ENCODE measurements around the gene MAN1A2. TPM values are rescaled to one million over a fixed set of nuclear protein-coding genes. Genes with fewer than 3 reads are reported as not detected.
"Not testable (repeated sequence)": the region's sequence is repeated elsewhere in the genome, so short reads cannot be mapped to it uniquely, and the experiment has no call there.

Gene MAN1A2
- total and polyA plus RNA-seq, 5 donors from 2014 or later: 27.2 to 113 (median 43.8) TPM

- H3K27ac Mint-ChIP-seq: no peak overlapping the region
Measured at GRCh38 chr1:117347907-117348306, 19.3 kb upstream of the MAN1A2 start.

GRCh38 chr1:117352695-117353094 lies 14.6 kb upstream of the MAN1A2 start:
- not testable (repeated sequence) for H3K4me1 ChIP-seq (ENCODE audit: control insufficient read depth, insufficient read depth, low read length, poor library complexity, severe bottlenecking); H3K27me3 ChIP-seq (ENCODE audit: control insufficient read depth, insufficient read depth, low read length); H3K36me3 Mint-ChIP-seq; H3K27ac Mint-ChIP-seq; ATAC-seq (ENCODE audit: low read depth in 2 of 2); DNase-seq; H3K4me3 Mint-ChIP-seq; H3K27me3 Mint-ChIP-seq; H3K27ac ChIP-seq (ENCODE audit: insufficient read depth, low read length, poor library complexity, severe bottlenecking); H3K9me3 ChIP-seq (ENCODE audit: control insufficient read depth in 2 of 2, low read length in 2 of 2); H3K9me3 Mint-ChIP-seq; H3K36me3 ChIP-seq (ENCODE audit: control insufficient read depth, insufficient read depth, low read length); H3K4me3 ChIP-seq (ENCODE audit: low read depth, low read length)
- H3K4me1 Mint-ChIP-seq: peaks cover 8 to 22% (median 14%) of the 10 kb centered on the region in 4 donors

More at GRCh38 chr1:117347907-117348306, 19.3 kb upstream of the MAN1A2 start:
- H3K27me3 Mint-ChIP-seq: no peaks in the 10 kb centered on the region
- H3K9me3 ChIP-seq (ENCODE audit: control insufficient read depth in 2 of 2, low read length in 2 of 2): no peaks in the 10 kb centered on the region
- H3K36me3 ChIP-seq (ENCODE audit: control insufficient read depth, insufficient read depth, low read length): no peaks in the 10 kb centered on the region
- no peak overlapping the region for H3K27ac ChIP-seq (ENCODE audit: insufficient read depth, low read length, poor library complexity, severe bottlenecking)
- no peaks in the 10 kb centered on the region for H3K27me3 ChIP-seq (ENCODE audit: control insufficient read depth, insufficient read depth, low read length)
- H3K4me1 ChIP-seq (ENCODE audit: control insufficient read depth, insufficient read depth, low read length, poor library complexity, severe bottlenecking): peaks cover 25% of the 10 kb centered on the region
- no peak overlapping the region for H3K4me3 Mint-ChIP-seq
- no peak for ATAC-seq (ENCODE audit: low read depth in 2 of 2)
- no peak for DNase-seq
- H3K4me3 ChIP-seq (ENCODE audit: low read depth, low read length): no peak overlapping the region
- peaks cover 20 to 50% (median 29%) of the 10 kb centered on the region in 4 donors for H3K4me1 Mint-ChIP-seq
- H3K9me3 Mint-ChIP-seq: peaks cover 0 to 4% (median 0%) of the 10 kb centered on the region in 7 donors
- H3K36me3 Mint-ChIP-seq: no peaks in the 10 kb centered on the region

GRCh38 chr1:117357833-117358603 lies 9.2 kb upstream of the MAN1A2 start:
- not testable (repeated sequence) for H3K27ac ChIP-seq (ENCODE audit: insufficient read depth, low read length, poor library complexity, severe bottlenecking); H3K27me3 ChIP-seq (ENCODE audit: control insufficient read depth, insufficient read depth, low read length); H3K36me3 Mint-ChIP-seq; H3K36me3 ChIP-seq (ENCODE audit: control insufficient read depth, insufficient read depth, low read length); H3K27me3 Mint-ChIP-seq; ATAC-seq (ENCODE audit: low read depth in 2 of 2); H3K9me3 Mint-ChIP-seq; H3K9me3 ChIP-seq (ENCODE audit: control insufficient read depth in 2 of 2, low read length in 2 of 2); H3K4me3 ChIP-seq (ENCODE audit: low read depth, low read length)
- peaks cover 43% of the 10 kb centered on the region for H3K4me1 ChIP-seq (ENCODE audit: control insufficient read depth, insufficient read depth, low read length, poor library complexity, severe bottlenecking)
- peak overlapping the region in 2 of 3 donors; percentile 89 to 90 for H3K27ac Mint-ChIP-seq
- H3K4me3 Mint-ChIP-seq: peak overlapping the region; percentile 35 to 70 (median 61)
- peaks cover 29 to 46% (median 34%) of the 10 kb centered on the region in 4 donors for H3K4me1 Mint-ChIP-seq
- DNase-seq: peak in 1 of 3 donors; percentile 68

GRCh38 chr1:117358604-117358887 lies 8.7 kb upstream of the MAN1A2 start:
- H3K4me3 ChIP-seq (ENCODE audit: low read depth, low read length); DNase-seq; H3K27me3 Mint-ChIP-seq; H3K27me3 ChIP-seq (ENCODE audit: control insufficient read depth, insufficient read depth, low read length); H3K36me3 ChIP-seq (ENCODE audit: control insufficient read depth, insufficient read depth, low read length); H3K9me3 ChIP-seq (ENCODE audit: control insufficient read depth in 2 of 2, low read length in 2 of 2); H3K27ac ChIP-seq (ENCODE audit: insufficient read depth, low read length, poor library complexity, severe bottlenecking); ATAC-seq (ENCODE audit: low read depth in 2 of 2); H3K9me3 Mint-ChIP-seq; H3K36me3 Mint-ChIP-seq: not testable (repeated sequence)
- peaks cover 49% of the 10 kb centered on the region for H3K4me1 ChIP-seq (ENCODE audit: control insufficient read depth, insufficient read depth, low read length, poor library complexity, severe bottlenecking)
- peak overlapping the region; percentile 21 to 90 (median 89) for H3K27ac Mint-ChIP-seq
- H3K4me1 Mint-ChIP-seq: peaks cover 29 to 49% (median 36%) of the 10 kb centered on the region in 4 donors
- H3K4me3 Mint-ChIP-seq: peak overlapping the region; percentile 35 to 70 (median 60)

GRCh38 chr1:117359561-117360289 lies 7.5 kb upstream of the MAN1A2 start:
- Mint-ChIP-seq H3K27ac (peak overlapping the region in 2 of 3 donors; percentile 70 to 89), H3K27me3 (no peaks in the 10 kb centered on the region), H3K4me3 (peak overlapping the region; percentile 11 to 82 (median 68)), H3K36me3 (no peaks in the 10 kb centered on the region), H3K9me3 (peaks cover 0 to 9% (median 2%) of the 10 kb centered on the region in 7 donors), H3K4me1 (peaks cover 37 to 57% (median 44%) of the 10 kb centered on the region in 4 donors)
- H3K27ac ChIP-seq (ENCODE audit: insufficient read depth, low read length, poor library complexity, severe bottlenecking): no peak overlapping the region
- H3K27me3 ChIP-seq (ENCODE audit: control insufficient read depth, insufficient read depth, low read length): no peaks in the 10 kb centered on the region
- H3K4me1 ChIP-seq (ENCODE audit: control insufficient read depth, insufficient read depth, low read length, poor library complexity, severe bottlenecking): peaks cover 60% of the 10 kb centered on the region
- ATAC-seq (ENCODE audit: low read depth in 2 of 2) (no peak), DNase-seq (no peak)
- H3K4me3 ChIP-seq (ENCODE audit: low read depth, low read length): peak overlapping the region; percentile 21
- H3K36me3 ChIP-seq (ENCODE audit: control insufficient read depth, insufficient read depth, low read length): no peaks in the 10 kb centered on the region
- H3K9me3 ChIP-seq (ENCODE audit: control insufficient read depth in 2 of 2, low read length in 2 of 2): no peaks in the 10 kb centered on the region

GRCh38 chr1:117362986-117363385 lies 4.3 kb upstream of the MAN1A2 start:
- H3K4me1 Mint-ChIP-seq: peaks cover 45 to 67% (median 58%) of the 10 kb centered on the region in 4 donors
- no peaks in the 10 kb centered on the region for H3K36me3 Mint-ChIP-seq
- peaks cover 0 to 4% (median 2%) of the 10 kb centered on the region in 7 donors for H3K9me3 Mint-ChIP-seq
- no peak for ATAC-seq (ENCODE audit: low read depth in 2 of 2)
- H3K4me3 Mint-ChIP-seq: peak overlapping the region in 3 of 4 donors; percentile 53 to 72 (median 68)
- Histone ChIP-seq H3K4me3 (ENCODE audit: low read depth, low read length) (peak overlapping the region; percentile 56), H3K9me3 (ENCODE audit: control insufficient read depth in 2 of 2, low read length in 2 of 2) (no peaks in the 10 kb centered on the region), H3K4me1 (ENCODE audit: control insufficient read depth, insufficient read depth, low read length, poor library complexity, severe bottlenecking) (peaks cover 77% of the 10 kb centered on the region), H3K36me3 (ENCODE audit: control insufficient read depth, insufficient read depth, low read length) (no peaks in the 10 kb centered on the region), H3K27ac (ENCODE audit: insufficient read depth, low read length, poor library complexity, severe bottlenecking) (peak overlapping the region; percentile 58), H3K27me3 (ENCODE audit: control insufficient read depth, insufficient read depth, low read length) (no peaks in the 10 kb centered on the region)
- no peaks in the 10 kb centered on the region for H3K27me3 Mint-ChIP-seq
- DNase-seq: no peak
- H3K27ac Mint-ChIP-seq: peak overlapping the region in 2 of 3 donors; percentile 89 to 92

GRCh38 chr1:117363571-117364048 lies 3.6 kb upstream of the MAN1A2 start:
- Mint-ChIP-seq H3K27ac (peak overlapping the region; percentile 38 to 91 (median 88)), H3K4me3 (peak overlapping the region; percentile 4 to 70 (median 49)), H3K9me3 (peaks cover 0 to 4% (median 1%) of the 10 kb centered on the region in 7 donors), H3K27me3 (no peaks in the 10 kb centered on the region), H3K4me1 (peaks cover 49 to 68% (median 59%) of the 10 kb centered on the region in 4 donors), H3K36me3 (no peaks in the 10 kb centered on the region)
- DNase-seq (no peak), ATAC-seq (ENCODE audit: low read depth in 2 of 2) (no peak)
- H3K4me1 ChIP-seq (ENCODE audit: control insufficient read depth, insufficient read depth, low read length, poor library complexity, severe bottlenecking): peaks cover 75% of the 10 kb centered on the region
- H3K9me3 ChIP-seq (ENCODE audit: control insufficient read depth in 2 of 2, low read length in 2 of 2): no peaks in the 10 kb centered on the region
- H3K27ac ChIP-seq (ENCODE audit: insufficient read depth, low read length, poor library complexity, severe bottlenecking): peak overlapping the region; percentile 58
- no peaks in the 10 kb centered on the region for H3K27me3 ChIP-seq (ENCODE audit: control insufficient read depth, insufficient read depth, low read length)
- peak overlapping the region; percentile 56 for H3K4me3 ChIP-seq (ENCODE audit: low read depth, low read length)
- H3K36me3 ChIP-seq (ENCODE audit: control insufficient read depth, insufficient read depth, low read length): no peaks in the 10 kb centered on the region

All from CD4-positive, CD25-positive, alpha-beta regulatory T cell (primary cell).